ENCODE data around the gene TTC7B.
A peak's percentile ranks its signal among the peaks of the same experiment; 100 is the strongest.

The TTC7B gene

DNA sequence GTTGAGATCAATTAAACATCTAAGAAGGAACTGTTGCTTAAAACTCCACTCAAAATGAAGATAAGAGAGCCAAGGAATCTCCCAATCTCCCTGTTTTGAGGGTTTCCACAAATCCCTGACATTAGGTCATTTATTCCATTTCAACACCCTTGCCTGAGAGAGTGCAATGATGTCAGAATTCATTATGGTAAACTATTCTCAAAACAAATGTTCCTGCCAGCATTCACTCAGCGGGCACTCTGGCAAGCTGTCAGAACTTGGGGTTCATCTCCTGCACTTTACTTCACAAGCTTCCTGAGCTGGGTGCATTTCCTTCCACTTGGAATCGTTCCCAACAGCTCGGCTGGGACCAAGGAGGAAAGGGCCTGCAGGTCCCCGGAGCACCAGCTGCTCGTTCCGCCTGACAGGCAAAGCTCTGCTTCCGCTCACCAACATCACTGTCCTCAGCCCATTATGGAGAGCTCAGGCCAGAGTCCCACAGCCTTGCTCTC, 117.8 kb downstream of the TTC7B start:
- TF ChIP-seq, protein P1, sequence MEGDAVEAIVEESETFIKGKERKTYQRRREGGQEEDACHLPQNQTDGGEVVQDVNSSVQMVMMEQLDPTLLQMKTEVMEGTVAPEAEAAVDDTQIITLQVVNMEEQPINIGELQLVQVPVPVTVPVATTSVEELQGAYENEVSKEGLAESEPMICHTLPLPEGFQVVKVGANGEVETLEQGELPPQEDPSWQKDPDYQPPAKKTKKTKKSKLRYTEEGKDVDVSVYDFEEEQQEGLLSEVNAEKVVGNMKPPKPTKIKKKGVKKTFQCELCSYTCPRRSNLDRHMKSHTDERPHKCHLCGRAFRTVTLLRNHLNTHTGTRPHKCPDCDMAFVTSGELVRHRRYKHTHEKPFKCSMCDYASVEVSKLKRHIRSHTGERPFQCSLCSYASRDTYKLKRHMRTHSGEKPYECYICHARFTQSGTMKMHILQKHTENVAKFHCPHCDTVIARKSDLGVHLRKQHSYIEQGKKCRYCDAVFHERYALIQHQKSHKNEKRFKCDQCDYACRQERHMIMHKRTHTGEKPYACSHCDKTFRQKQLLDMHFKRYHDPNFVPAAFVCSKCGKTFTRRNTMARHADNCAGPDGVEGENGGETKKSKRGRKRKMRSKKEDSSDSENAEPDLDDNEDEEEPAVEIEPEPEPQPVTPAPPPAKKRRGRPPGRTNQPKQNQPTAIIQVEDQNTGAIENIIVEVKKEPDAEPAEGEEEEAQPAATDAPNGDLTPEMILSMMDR (conservative IDR thresholded peaks at IDR 0.05): no peak
- H3K27ac ChIP-seq: peak overlapping the region; percentile 78

DNA sequence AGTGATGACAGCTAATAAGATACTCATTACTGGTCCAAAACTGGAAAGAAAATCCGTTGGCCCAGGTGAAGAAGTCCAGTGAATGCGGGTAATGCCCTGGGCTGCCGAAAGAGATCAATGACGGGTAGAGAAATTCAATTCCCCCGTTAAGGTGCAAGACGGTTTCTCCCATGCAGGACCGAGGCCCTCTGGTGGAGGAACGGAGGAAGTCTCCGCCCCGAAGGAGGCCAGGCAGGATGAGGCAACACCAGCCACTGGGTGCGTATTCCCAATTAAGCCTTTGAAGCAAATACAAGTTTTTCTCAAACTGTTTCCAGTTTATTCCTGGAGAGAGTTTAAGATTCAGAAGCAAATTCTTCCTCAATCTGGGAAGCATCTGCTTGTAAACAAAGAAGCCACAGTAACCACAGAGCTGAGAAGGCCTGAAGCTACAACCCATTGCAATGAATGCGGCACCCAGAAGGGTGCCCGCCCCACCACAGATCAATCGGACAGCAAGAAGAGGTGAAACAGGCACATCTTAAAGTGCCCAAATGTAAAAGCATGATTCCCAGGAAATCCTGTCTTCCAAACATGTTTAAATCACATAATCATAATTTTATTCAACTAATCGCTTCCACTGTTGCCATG, 118.5 kb downstream of the TTC7B start:
- TF ChIP-seq, protein P1 (conservative IDR thresholded peaks at IDR 0.05): peak; percentile 94
- H3K27ac ChIP-seq: peak overlapping the region; percentile 78

DNA sequence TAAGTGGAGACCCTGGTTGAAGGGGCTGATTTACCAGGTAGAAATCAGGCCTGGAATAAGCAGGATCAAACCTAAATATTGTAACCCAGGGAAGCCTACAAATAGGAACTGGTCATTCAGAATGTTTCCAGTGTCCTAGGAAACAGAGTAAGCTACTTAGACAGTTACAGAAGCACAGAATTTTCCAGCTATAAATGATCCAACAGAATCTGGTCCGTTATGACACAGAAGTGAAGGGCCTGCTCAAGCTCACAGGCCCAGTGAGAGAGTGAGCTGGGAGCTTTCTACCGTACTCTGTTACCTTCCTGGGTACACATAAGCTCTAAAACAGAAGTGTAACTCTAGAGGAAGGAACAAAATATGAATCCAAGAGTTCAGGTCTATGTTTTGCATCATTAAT, 119.1 kb downstream of the TTC7B start:
- peak overlapping the region; percentile 78 for H3K27ac ChIP-seq
- TF ChIP-seq, protein P1 (conservative IDR thresholded peaks at IDR 0.05): no peak

DNA sequence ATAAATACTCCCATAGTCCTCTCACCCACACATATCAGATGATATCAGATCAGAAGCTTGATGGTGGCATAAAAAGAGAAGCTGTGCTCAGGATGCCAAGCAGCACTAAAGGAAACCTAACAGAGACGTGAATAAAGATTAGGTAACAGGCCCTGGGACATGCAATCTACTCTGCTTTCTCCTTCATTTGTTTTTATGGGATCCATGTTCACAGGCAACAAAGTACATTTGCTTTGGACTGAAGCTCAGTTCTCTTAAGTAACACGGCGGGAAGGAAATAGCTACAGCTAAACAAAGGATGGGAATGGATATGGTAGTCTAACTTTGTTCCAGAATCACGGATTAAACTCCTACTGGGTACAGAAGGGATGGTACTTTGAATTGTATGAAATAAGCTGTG, 119.5 kb downstream of the TTC7B start:
- TF ChIP-seq, protein P1 (conservative IDR thresholded peaks at IDR 0.05): no peak

DNA sequence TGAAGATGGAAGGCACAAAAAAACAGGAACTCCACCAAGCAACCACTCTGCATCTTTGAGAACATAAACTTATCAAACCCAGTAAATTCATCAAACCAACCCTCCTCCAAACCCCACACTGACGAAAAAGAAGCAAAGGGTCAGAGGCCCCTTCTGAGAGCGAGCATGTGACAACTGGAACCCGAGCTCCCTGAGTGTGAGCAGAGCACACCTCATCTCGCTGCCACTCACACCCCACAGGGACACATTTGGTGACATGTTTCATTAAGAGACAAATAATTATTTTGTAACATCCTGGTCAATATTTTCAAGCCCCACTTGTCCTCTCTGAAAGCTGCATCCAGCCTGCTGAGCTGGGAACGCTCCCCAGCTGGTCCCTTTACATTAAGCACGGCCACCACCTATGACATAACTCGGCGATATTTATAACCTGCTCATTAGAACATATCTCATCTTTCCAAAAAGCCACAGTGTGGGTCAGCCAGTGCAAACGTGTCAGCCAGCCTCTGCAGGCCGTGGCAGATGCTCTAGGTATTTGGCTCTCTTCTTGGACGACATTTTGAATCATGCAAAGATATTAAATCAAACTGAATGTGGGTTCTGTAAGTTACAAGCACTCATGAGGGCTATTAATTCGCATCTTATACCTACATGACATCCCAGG, 120.1 kb downstream of the TTC7B start:
- H3K27ac ChIP-seq: peak overlapping the region; percentile 78
- TF ChIP-seq, protein P1 (conservative IDR thresholded peaks at IDR 0.05): no peak

More for the DNA sequence above, 119.5 kb downstream of the TTC7B start:
- peak overlapping the region; percentile 78 for H3K27ac ChIP-seq

DNA sequence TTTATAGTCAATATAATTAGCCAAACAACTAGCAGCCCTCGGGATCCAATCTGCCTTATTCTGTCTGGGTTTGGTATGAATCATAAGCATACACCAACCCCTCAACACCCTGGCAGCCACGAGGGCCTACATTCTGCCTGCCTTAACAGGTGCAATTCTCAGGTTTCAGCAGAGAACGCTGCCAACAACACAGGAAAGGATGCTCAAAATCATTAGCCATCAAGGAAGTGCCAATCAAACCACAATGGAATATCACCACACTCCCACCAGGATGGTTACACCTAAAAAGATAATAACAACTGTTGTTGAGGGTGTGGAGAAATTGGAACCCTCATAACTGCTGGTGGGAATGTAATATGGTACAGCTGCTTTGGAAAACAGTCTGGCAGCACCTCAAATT, 122.8 kb downstream of the TTC7B start:
- H3K27ac ChIP-seq: no peak overlapping the region
- TF ChIP-seq, protein P1 (conservative IDR thresholded peaks at IDR 0.05): no peak

DNA sequence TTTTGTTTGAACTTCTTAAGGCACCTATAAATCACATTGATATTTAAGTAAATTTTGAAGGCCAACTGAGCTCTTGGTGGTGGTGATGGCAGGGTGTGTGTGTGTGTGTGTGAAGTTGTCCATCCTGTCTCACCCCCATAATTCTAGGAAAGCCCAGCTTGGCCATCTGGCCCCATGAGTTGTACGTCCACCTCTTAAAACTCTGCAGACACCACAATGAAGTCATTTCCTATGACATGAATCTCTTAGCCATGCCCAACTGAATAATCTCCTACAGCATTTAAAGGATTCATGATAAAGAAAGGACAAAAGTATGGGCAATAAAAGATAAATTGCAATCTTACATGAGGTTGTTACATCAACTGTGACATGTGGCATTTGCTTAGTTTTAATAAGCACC, 123.4 kb downstream of the TTC7B start:
- no peak overlapping the region for H3K27ac ChIP-seq
- TF ChIP-seq, protein P1 (conservative IDR thresholded peaks at IDR 0.05): no peak
